Esophagus muscularis mucosa (tissue), 4 donors: Measurements from ENCODE around the gene ZNF768. TPM values are rescaled to one million over a fixed set of nuclear protein-coding genes. Genes with fewer than 3 reads are reported as not detected.
"Not testable (repeated sequence)": the region's sequence is repeated elsewhere in the genome, so short reads cannot be mapped to it uniquely, and the experiment has no call there.

Experiments used
- DNase-seq: peaks from one replicate; pipeline ENCODE4 v3.0.0-alpha.2; 2017; ENCODE audit errors: extremely low spot score
- H3K27ac ChIP-seq, 4 donors: fragments of 200-600 bp; sonication (generic); replicated peaks in 1 of 4; 1 replicate in 3 of 4; 2 replicates in 1 of 4; pipeline ENCODE4 v1.5.1; 2016 to 2019; ENCODE audit warnings: mild to moderate bottlenecking in 1 of 4
- H3K27me3 ChIP-seq, 4 donors: fragments of 200-600 bp; sonication (generic); one replicate each; pipeline versions ENCODE4 v1.5.1 to v1.6.0; 2016 to 2019
- H3K36me3 ChIP-seq, 4 donors: fragments of 200-600 bp; sonication (generic); one replicate each; pipeline ENCODE4 v1.5.1; 2016 to 2019
- H3K4me1 ChIP-seq, 4 donors: fragments of 200-600 bp; sonication (generic); one replicate each; pipeline ENCODE4 v1.5.1; 2016 to 2019
- H3K4me3 ChIP-seq, 4 donors: fragments of 200-600 bp; sonication (generic); 1 replicate in 2 of 4; 2 replicates in 2 of 4; pipeline ENCODE4 v1.5.1; 2016 to 2019; ENCODE audit warnings: mild to moderate bottlenecking in 4 of 4, moderate library complexity in 1 of 4
- H3K9me3 ChIP-seq, 4 donors: fragments of 200-600 bp; sonication (generic); 1 replicate in 3 of 4; 2 replicates in 1 of 4; pipeline ENCODE4 v1.5.1; 2016 to 2019
- EP300 ChIP-seq: sonication (generic); formaldehyde crosslinking; IDR thresholded peaks from one replicate; pipeline ENCODE4 v1.6.1; 2017; ENCODE audit warnings: antibody characterized with exemption
- POLR2A ChIP-seq: fragments of 450-650 bp; IDR thresholded peaks from one replicate; pipeline ENCODE4 v1.6.1; 2017; ENCODE audit warnings: antibody characterized with exemption, moderate library complexity, mild to moderate bottlenecking, low read depth
- POLR2AphosphoS5 ChIP-seq, 2 donors: sonication (generic); formaldehyde crosslinking; IDR thresholded peaks; one replicate each; pipeline ENCODE4 v1.6.1; 2017; ENCODE audit warnings: antibody characterized with exemption in 2 of 2
- WGBS: methylation state at CpG from one replicate; pipeline ENCODE4 v1.1.5; 2018; 5-methylcytosine and 5-hydroxymethylcytosine counted together
- intact Hi-C: fragments of 100-400 bp; cut with DNase I; formaldehyde crosslinking; loops from one replicate; pipeline ENCODE4 v1.15.1; 2023
- total RNA-seq, 4 donors: library from RNA; depleted of rRNA; stranded (reverse); fragments of >200 nt; gene quantifications; one replicate each; pipeline versions ENCODE4 v1.1.0 to v1.2.1, GENCODE V29; 2016
- TF ChIP-seq, protein P1 (sequence below), 3 experiments: fragments of 200-600 bp in 2 of 3; fragments of 450-650 bp in 1 of 3; sonication (generic) in 2 of 3; IDR thresholded peaks; one replicate each; pipeline ENCODE4 v1.5.1; 2017 to 2019; ENCODE audit warnings: antibody characterized with exemption in 3 of 3, mild to moderate bottlenecking in 2 of 3, moderate library complexity in 1 of 3

The ZNF768 gene
- total RNA-seq, 4 donors from 2014 or later: 46.9 to 91.5 (median 64.0) TPM

DNA sequence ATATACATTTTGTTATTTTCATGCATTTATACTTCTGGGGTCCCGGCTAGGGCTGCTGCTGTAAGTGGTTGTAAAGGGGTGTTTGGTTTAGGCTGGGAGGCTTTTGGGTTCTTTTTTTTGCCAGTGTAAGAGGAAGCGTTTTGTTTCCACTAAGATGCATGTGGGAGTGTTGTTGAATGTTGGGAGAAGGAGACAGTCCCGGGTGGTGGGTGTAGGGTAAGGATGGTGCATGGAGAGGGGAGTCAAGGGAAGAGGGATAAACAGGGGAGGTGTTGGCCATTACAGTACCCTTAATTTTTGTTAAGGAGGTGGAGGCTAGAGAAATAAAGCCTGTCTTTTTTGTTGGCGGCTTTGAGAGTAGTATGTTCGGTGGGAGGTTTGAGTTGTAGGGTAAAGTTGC is 16.7 kb upstream of the ZNF768 start:
- no peak for DNase-seq
- 82% methylated on average over 5 of the region's 5 CpGs for WGBS
- intact Hi-C loops: no loop called here
- Histone ChIP-seq H3K36me3 (no peaks in the 10 kb centered on the region), H3K27ac (no peak overlapping the region), H3K27me3 (no peaks in the 10 kb centered on the region), H3K4me1 (peaks cover 0 to 34% (median 3%) of the 10 kb centered on the region in 4 donors), H3K9me3 (no peaks in the 10 kb centered on the region), H3K4me3 (no peak overlapping the region)
- TF ChIP-seq, protein P1, sequence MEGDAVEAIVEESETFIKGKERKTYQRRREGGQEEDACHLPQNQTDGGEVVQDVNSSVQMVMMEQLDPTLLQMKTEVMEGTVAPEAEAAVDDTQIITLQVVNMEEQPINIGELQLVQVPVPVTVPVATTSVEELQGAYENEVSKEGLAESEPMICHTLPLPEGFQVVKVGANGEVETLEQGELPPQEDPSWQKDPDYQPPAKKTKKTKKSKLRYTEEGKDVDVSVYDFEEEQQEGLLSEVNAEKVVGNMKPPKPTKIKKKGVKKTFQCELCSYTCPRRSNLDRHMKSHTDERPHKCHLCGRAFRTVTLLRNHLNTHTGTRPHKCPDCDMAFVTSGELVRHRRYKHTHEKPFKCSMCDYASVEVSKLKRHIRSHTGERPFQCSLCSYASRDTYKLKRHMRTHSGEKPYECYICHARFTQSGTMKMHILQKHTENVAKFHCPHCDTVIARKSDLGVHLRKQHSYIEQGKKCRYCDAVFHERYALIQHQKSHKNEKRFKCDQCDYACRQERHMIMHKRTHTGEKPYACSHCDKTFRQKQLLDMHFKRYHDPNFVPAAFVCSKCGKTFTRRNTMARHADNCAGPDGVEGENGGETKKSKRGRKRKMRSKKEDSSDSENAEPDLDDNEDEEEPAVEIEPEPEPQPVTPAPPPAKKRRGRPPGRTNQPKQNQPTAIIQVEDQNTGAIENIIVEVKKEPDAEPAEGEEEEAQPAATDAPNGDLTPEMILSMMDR (IDR thresholded peaks at IDR 0.05): no peak
- no peak for TF ChIP-seq POLR2A
- no peak for TF ChIP-seq EP300
- TF ChIP-seq POLR2AphosphoS5 (IDR thresholded peaks at IDR 0.05): no peak

- Histone ChIP-seq H3K36me3 (no peaks in the 10 kb centered on the region), H3K27ac (no peak overlapping the region), H3K27me3 (no peaks in the 10 kb centered on the region), H3K9me3 (no peaks in the 10 kb centered on the region), H3K4me1 (peaks cover 0 to 31% (median 3%) of the 10 kb centered on the region in 4 donors), H3K4me3 (no peak overlapping the region)
- no peak for TF ChIP-seq POLR2A
- TF ChIP-seq, protein P1 (IDR thresholded peaks at IDR 0.05): no peak
- no peak for TF ChIP-seq EP300
- TF ChIP-seq POLR2AphosphoS5 (IDR thresholded peaks at IDR 0.05): no peak
- no peak for DNase-seq
- 69% methylated on average over 10 of the region's 10 CpGs for WGBS
- intact Hi-C loops: no loop called here
Observed at GRCh38 chr16:30541502-30542329, 15.3 kb upstream of the ZNF768 start.

- H3K9me3 ChIP-seq, DNase-seq, H3K36me3 ChIP-seq, H3K4me3 ChIP-seq, intact Hi-C loops, H3K27ac ChIP-seq, H3K27me3 ChIP-seq: not testable (repeated sequence)
- H3K4me1 ChIP-seq: peaks cover 2 to 36% (median 8%) of the 10 kb centered on the region in 4 donors
- 69% methylated on average over 9 of the region's 9 CpGs for WGBS
Observed at GRCh38 chr16:30540916-30541464, 14.6 kb upstream of the ZNF768 start.

DNA sequence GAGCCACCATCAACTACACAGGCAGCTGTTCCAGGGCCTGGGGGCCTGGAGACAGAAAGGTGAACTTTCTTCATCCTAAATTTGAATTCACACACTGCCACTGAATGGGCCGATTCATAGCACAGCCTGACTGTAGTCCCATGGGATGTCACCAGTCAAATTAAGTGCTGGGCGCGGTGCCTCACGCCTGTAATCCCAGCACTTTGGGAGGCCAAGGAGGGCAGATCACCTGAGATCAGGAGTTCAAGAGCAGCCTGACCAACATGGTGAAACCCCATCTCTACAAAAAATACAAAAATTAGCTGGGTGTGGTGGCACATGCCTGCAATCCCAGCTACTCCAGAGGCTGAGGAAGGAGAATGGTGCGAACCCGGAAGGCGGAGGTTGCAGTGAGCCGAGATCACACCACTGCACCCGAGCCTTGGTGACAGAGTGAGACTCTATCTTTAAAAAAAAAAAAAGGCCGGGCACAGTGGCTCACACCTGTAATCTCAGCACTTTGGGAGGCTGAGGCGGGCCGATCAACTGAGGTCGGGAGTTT is 13.7 kb upstream of the ZNF768 start:
- H3K36me3 ChIP-seq, H3K27ac ChIP-seq, H3K9me3 ChIP-seq, DNase-seq, H3K4me3 ChIP-seq, intact Hi-C loops, H3K27me3 ChIP-seq: not testable (repeated sequence)
- 94% methylated on average over 11 of the region's 13 CpGs for WGBS
- peaks cover 10 to 43% (median 17%) of the 10 kb centered on the region in 4 donors for H3K4me1 ChIP-seq

- Histone ChIP-seq H3K4me3 (no peak overlapping the region), H3K27me3 (no peaks in the 10 kb centered on the region), H3K27ac (no peak overlapping the region), H3K4me1 (peaks cover 10 to 43% (median 17%) of the 10 kb centered on the region in 4 donors), H3K36me3 (no peaks in the 10 kb centered on the region), H3K9me3 (no peaks in the 10 kb centered on the region)
- intact Hi-C loops: no loop called here
- no peak for DNase-seq
- TF ChIP-seq, protein P1 (IDR thresholded peaks at IDR 0.05): no peak
- TF ChIP-seq POLR2AphosphoS5 (IDR thresholded peaks at IDR 0.05) (no peak), EP300 (no peak), POLR2A (no peak)
- 92% methylated on average over 2 of the region's 8 CpGs for WGBS
Observed at GRCh38 chr16:30539000-30539964, 12.9 kb upstream of the ZNF768 start.

DNA sequence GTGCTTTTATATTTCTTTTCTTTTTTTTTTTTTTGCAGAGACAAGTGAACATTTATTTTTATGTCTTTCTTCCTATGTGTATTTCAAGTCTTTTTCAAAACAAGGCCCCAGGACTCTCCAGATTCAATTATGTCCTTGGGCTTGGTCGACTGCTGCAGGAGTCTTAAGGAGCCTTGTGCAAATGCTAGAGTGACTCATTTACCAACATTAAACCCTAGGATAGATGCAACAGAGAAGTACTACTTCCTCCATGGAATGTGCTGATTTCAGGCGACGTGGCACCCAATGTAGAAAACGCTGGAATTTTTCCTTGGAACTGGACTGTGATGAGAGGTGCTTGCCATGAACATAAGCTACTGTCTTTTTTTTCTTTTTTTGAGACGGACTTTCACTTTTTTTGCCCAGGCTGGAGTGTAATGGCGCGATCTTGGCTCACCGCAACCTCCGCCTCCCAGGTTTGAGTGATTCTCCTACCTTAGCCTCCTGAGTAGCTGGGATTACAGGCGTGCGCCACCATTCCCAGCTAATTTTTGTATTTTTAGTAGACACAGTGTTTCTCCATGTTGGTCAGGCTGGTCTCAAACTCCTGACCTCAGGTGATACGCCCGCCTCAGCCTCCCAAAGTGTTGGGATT is 10.1 kb upstream of the ZNF768 start:
- DNase-seq, intact Hi-C loops, H3K9me3 ChIP-seq, H3K4me3 ChIP-seq, H3K27me3 ChIP-seq: not testable (repeated sequence)
- Histone ChIP-seq H3K36me3 (peaks cover 6 to 17% (median 16%) of the 10 kb centered on the region in 4 donors), H3K4me1 (peaks cover 34 to 51% (median 36%) of the 10 kb centered on the region in 4 donors), H3K27ac (peak overlapping the region in 1 of 4 donors; percentile 89)
- 93% methylated on average over 13 of the region's 13 CpGs for WGBS
